ENCODE data around the gene MVB12A. TPM values are rescaled to one million over a fixed set of nuclear protein-coding genes. Genes with fewer than 3 reads are reported as not detected.

MVB12A gene
- total RNA-seq, 2 experiments from 2014 or later = 28.1 to 31.8 TPM

- Mint-ChIP-seq H3K36me3 (ENCODE audit: low read depth) (peaks cover 15% of the 10 kb centered on the region), H3K4me3 (peak overlapping the region; percentile 91), H3K9me3 (no peaks in the 10 kb centered on the region), H3K27ac (peak overlapping the region; percentile 90), H3K4me1 (ENCODE audit: low read depth) (peaks cover 9% of the 10 kb centered on the region), H3K27me3 (no peaks in the 10 kb centered on the region)
- no peak for DNase-seq
- no peak for ATAC-seq
- ChIA-PET POLR2A (interaction anchor here (0.9 to 3.1 kb wide), 5 partner anchors 10 to 93 kb away, joined by 3 to 22 read pairs (median 3); partner anchors contain the start of genes BST2, GTPBP3 and PGLS), CTCF (interaction anchor here (1.2 to 3.3 kb wide), 7 partner anchors 11 to 77 kb away, joined by 3 to 10 read pairs (median 5); no protein-coding TSS in a partner anchor)
- intact Hi-C loops (cut with micrococcal nuclease) = no loop called here
- no peak for TF ChIP-seq CTCF (IDR thresholded peaks at IDR 0.05)
These were observed 1.1 kb upstream of the MVB12A start for GRCh38 chr19:17418710-17419109.

GRCh38 chr19:17419154-17419620 lies 660 bp upstream of the MVB12A start:
- H3K9me3 Mint-ChIP-seq = no peaks in the 10 kb centered on the region
- DNase-seq (no peak), ATAC-seq (no peak)
- H3K36me3 Mint-ChIP-seq (ENCODE audit: low read depth) = peaks cover 12% of the 10 kb centered on the region
- intact Hi-C loops (cut with micrococcal nuclease) = no loop called here
- H3K4me3 Mint-ChIP-seq = peak overlapping the region; percentile 91
- no peak for TF ChIP-seq CTCF (IDR thresholded peaks at IDR 0.05)
- ChIA-PET CTCF (interaction anchor here (0.7 to 3.3 kb wide), 15 partner anchors 8 to 77 kb away, joined by 3 to 10 read pairs (median 4); partner anchors contain the start of gene BST2), POLR2A (interaction anchor here (0.6 to 3.1 kb wide), 8 partner anchors 10 to 440 kb away, joined by 3 to 22 read pairs (median 3); partner anchors contain the start of genes BST2, GTPBP3, PGLS and RPL18A)
- H3K27ac Mint-ChIP-seq = peak overlapping the region; percentile 90
- no peaks in the 10 kb centered on the region for H3K27me3 Mint-ChIP-seq
- H3K4me1 Mint-ChIP-seq (ENCODE audit: low read depth) = peaks cover 9% of the 10 kb centered on the region

GRCh38 chr19:17420475-17420924 lies 653 bp downstream of the MVB12A start:
- Mint-ChIP-seq H3K4me1 (ENCODE audit: low read depth) (peaks cover 13% of the 10 kb centered on the region), H3K27ac (peak overlapping the region; percentile 77), H3K27me3 (no peaks in the 10 kb centered on the region), H3K4me3 (peak overlapping the region; percentile 91), H3K36me3 (ENCODE audit: low read depth) (peaks cover 10% of the 10 kb centered on the region), H3K9me3 (no peaks in the 10 kb centered on the region)
- DNase-seq (peak; percentile 53), ATAC-seq (peak; percentile 26)
- ChIA-PET POLR2A (interaction anchor here (1.0 to 3.1 kb wide), 3 partner anchors 11 to 439 kb away, joined by 3 to 22 read pairs (median 3); partner anchors contain the start of genes BST2 and RPL18A), CTCF (interaction anchor here (1.2 to 3.3 kb wide), 4 partner anchors 21 to 34 kb away, joined by 4 to 10 read pairs (median 6); no protein-coding TSS in a partner anchor)
- peak; percentile 27 for TF ChIP-seq CTCF (IDR thresholded peaks at IDR 0.05)
- intact Hi-C loops (cut with micrococcal nuclease) = no loop called here

GRCh38 chr19:17421942-17422341 lies 2.1 kb downstream of the MVB12A start:
- Mint-ChIP-seq H3K36me3 (ENCODE audit: low read depth) (peaks cover 10% of the 10 kb centered on the region), H3K4me1 (ENCODE audit: low read depth) (peaks cover 13% of the 10 kb centered on the region), H3K9me3 (no peaks in the 10 kb centered on the region), H3K27me3 (no peaks in the 10 kb centered on the region), H3K27ac (no peak overlapping the region), H3K4me3 (no peak overlapping the region)
- intact Hi-C loops (cut with micrococcal nuclease) = no loop called here
- no peak for ATAC-seq
- TF ChIP-seq CTCF (IDR thresholded peaks at IDR 0.05) = no peak
- DNase-seq = no peak
- ChIA-PET POLR2A (interaction anchor here (1.9 kb wide), 1 partner anchor 16 kb away, joined by 6 read pairs; the partner anchor contains the start of gene BST2), CTCF (interaction anchor here (1.3 to 3.3 kb wide), 2 partner anchors 9 to 33 kb away, joined by 3 to 7 read pairs; no protein-coding TSS in a partner anchor)

All from activated CD8-positive, alpha-beta T cell treated with anti-CD3 and anti-CD28 coated beads for 36 hours (primary cell).